Endothelial cell of umbilical vein (primary cell): ENCODE data around the gene BRCA2. TPM values are rescaled to one million over a fixed set of nuclear protein-coding genes. Genes with fewer than 3 reads are reported as not detected.

Source experiments
- BruUV-seq: library from RNA; stranded (reverse); fragments of 400-500 nt; replicated peaks from 2 replicates; lab custom pipeline; 2021; lab: Mats Ljungman, UMichigan
- CTCF ChIA-PET: fragments of 300-600, 350-600 bp; sonication (Branson Sonifier 250); formaldehyde crosslinking; loops from one replicate; lab custom pipeline; 2021; ENCODE audit warnings: antibody characterized with exemption, inconsistent platforms; lab: Charles Lee
- POLR2A ChIA-PET: fragments of 300-600, 350-600 bp; sonication (Branson Sonifier 250); formaldehyde crosslinking; loops from one replicate; lab custom pipeline; 2021; ENCODE audit warnings: antibody characterized with exemption, inconsistent platforms; lab: Charles Lee
- DNase-seq: peaks from one replicate; pipeline ENCODE4 v3.0.0-alpha.2; 2011; ENCODE audit warnings: low read depth, low spot score
- FAIRE-seq: peaks from 2 replicates; lab custom pipeline; 2011; peaks lifted over from hg19 to GRCh38; lab: Jason Lieb, UNC
- H2AFZ ChIP-seq: 2 replicates; pipeline ENCODE4 v1.6.0; 2012; ENCODE audit warnings: low read depth, low read length, control low read depth, inconsistent platforms
- H3K27ac ChIP-seq: 2 replicates; pipeline ENCODE4 v1.5.1; 2011; ENCODE audit warnings: low read depth, mild to moderate bottlenecking, control low read depth, low read length, moderate library complexity; ENCODE audit not compliant: insufficient read depth
- H3K27me3 ChIP-seq, 2 experiments: 2 replicates each; pipeline versions ENCODE4 v1.6.0 to v1.6.1; 2011; ENCODE audit warnings: low read length in 2 of 2, mixed read lengths in 1 of 2; ENCODE audit not compliant: control insufficient read depth in 2 of 2, insufficient read depth in 2 of 2
- H3K36me3 ChIP-seq, 2 experiments: 2 replicates in 1 of 2; 3 replicates in 1 of 2; pipeline ENCODE4 v1.5.1; 2011; ENCODE audit warnings: low read length in 2 of 2, mild to moderate bottlenecking in 1 of 2, moderate library complexity in 1 of 2; ENCODE audit not compliant: control insufficient read depth in 2 of 2, insufficient read depth in 2 of 2; ENCODE audit errors: extremely low read depth in 1 of 2
- H3K4me1 ChIP-seq: 3 replicates; pipeline ENCODE4 v1.5.1; 2011; ENCODE audit warnings: mild to moderate bottlenecking, low read length; ENCODE audit not compliant: control insufficient read depth, insufficient read depth; ENCODE audit errors: extremely low read depth
- H3K4me2 ChIP-seq: 2 replicates; pipeline ENCODE4 v1.6.1; 2011; ENCODE audit warnings: low read length, control low read depth, mixed read lengths; ENCODE audit not compliant: insufficient read depth
- H3K4me3 ChIP-seq, 3 experiments: fragments of 200-600 bp in 1 of 3; sonication (generic), shearing (Covaris generic) in 1 of 3; replicated peaks in 1 of 3; 2 replicates each; pipeline ENCODE4 v1.5.1; 2011 to 2016; ENCODE audit warnings: control low read depth in 3 of 3, low read length in 3 of 3, mild to moderate bottlenecking in 2 of 3, inconsistent platforms in 1 of 3, low read depth in 1 of 3, moderate library complexity in 1 of 3; ENCODE audit not compliant: insufficient read depth in 1 of 3
- H3K79me2 ChIP-seq: 2 replicates; pipeline ENCODE4 v1.6.0; 2012; ENCODE audit warnings: low read length, inconsistent platforms; ENCODE audit not compliant: control insufficient read depth, insufficient read depth
- H3K9ac ChIP-seq: replicated peaks from 2 replicates; pipeline ENCODE3; 2011; ENCODE audit warnings: low read length, control low read depth; ENCODE audit not compliant: insufficient read depth; ENCODE audit errors: extremely low read depth
- H3K9me1 ChIP-seq: replicated peaks from 3 replicates; pipeline ENCODE4 v1.6.0; 2011; ENCODE audit warnings: mild to moderate bottlenecking, low read length; ENCODE audit not compliant: control insufficient read depth, insufficient read depth; ENCODE audit errors: extremely low read depth
- H3K9me3 ChIP-seq: replicated peaks from 2 replicates; pipeline ENCODE4 v1.5.1; 2012; ENCODE audit warnings: low read length, inconsistent platforms; ENCODE audit not compliant: control insufficient read depth, insufficient read depth
- H4K20me1 ChIP-seq: replicated peaks from 2 replicates; pipeline ENCODE3; 2011; ENCODE audit warnings: mild to moderate bottlenecking, low read length; ENCODE audit not compliant: control insufficient read depth, insufficient read depth; ENCODE audit errors: extremely low read depth
- CTCF ChIP-seq, 2 donors: IDR thresholded peaks; 1 replicate in 1 of 2; 2 replicates in 1 of 2; pipeline ENCODE4 v1.5.1; 2011; ENCODE audit warnings: low read length in 2 of 2, mild to moderate bottlenecking in 2 of 2, moderate library complexity in 2 of 2, control low read depth in 1 of 2, inconsistent platforms in 1 of 2, low read depth in 1 of 2; ENCODE audit not compliant: insufficient read depth in 1 of 2; ENCODE audit errors: extremely low read depth in 1 of 2
- EZH2 ChIP-seq: IDR thresholded peaks from 2 replicates; pipeline ENCODE4 v1.6.1; 2012; ENCODE audit warnings: borderline replicate concordance, low read depth, mild to moderate bottlenecking, moderate library complexity, low read length, inconsistent platforms; ENCODE audit not compliant: severe bottlenecking
- FOS ChIP-seq: IDR thresholded peaks from 2 replicates; pipeline ENCODE4 v1.6.1; 2011; ENCODE audit warnings: mild to moderate bottlenecking, low read length, moderate library complexity, borderline replicate concordance; ENCODE audit not compliant: insufficient read depth
- GATA2 ChIP-seq: IDR thresholded peaks from 2 replicates; pipeline ENCODE4 v1.7.0; 2011; ENCODE audit warnings: low read depth, mild to moderate bottlenecking, moderate library complexity, mixed read lengths, low read length; ENCODE audit not compliant: insufficient read length, insufficient read depth
- JUN ChIP-seq: IDR thresholded peaks from 2 replicates; pipeline ENCODE4 v1.6.1; 2011; ENCODE audit warnings: borderline replicate concordance, low read depth; ENCODE audit not compliant: insufficient read length, insufficient read depth
- MAX ChIP-seq: IDR thresholded peaks from 2 replicates; pipeline ENCODE4 v1.6.1; 2011; ENCODE audit not compliant: insufficient read depth, insufficient read length
- MYC ChIP-seq: IDR thresholded peaks from one replicate; pipeline ENCODE4 v1.6.1; 2011; ENCODE audit warnings: mild to moderate bottlenecking, low read depth, low read length
- POLR2A ChIP-seq: IDR thresholded peaks from 2 replicates; pipeline ENCODE4 v1.6.1; 2012; ENCODE audit warnings: low read depth, mild to moderate bottlenecking, control low read depth, low read length
- POLR2AphosphoS5 ChIP-seq: IDR thresholded peaks from 2 replicates; pipeline ENCODE4 v1.6.1; 2012; ENCODE audit warnings: low read depth, mild to moderate bottlenecking, control low read depth, low read length, moderate library complexity; ENCODE audit not compliant: insufficient read depth
- dilution Hi-C: fragments of 300-500 bp; cut with MboI; formaldehyde crosslinking; loops from one replicate; pipeline ENCODE4 v1.15.0; 2019; ENCODE audit warnings: low sequenced_read_pairs; ENCODE audit not compliant: extremely low pct_ligation_motif_present
- intact Hi-C: fragments of 100-400 bp; cut with micrococcal nuclease; formaldehyde crosslinking; loops from one replicate; pipeline ENCODE4 v1.10.0; 2022
- polyA plus RNA-seq, 4 experiments: library from polyadenylated mRNA; depleted of rRNA in 3 of 4; stranded (reverse) in 3 of 4; unstranded in 1 of 4; fragments of >200 nt; gene quantifications; 2 replicates each; pipeline versions ENCODE4 v1.2.1 to v1.2.3, GENCODE V29; 2011 to 2012; ENCODE audit warnings: missing spikeins in 1 of 4
- total RNA-seq: library from RNA; stranded (reverse); gene quantifications from 2 replicates; pipeline ENCODE4 v1.2.3, GENCODE V29; 2021

BRCA2 gene
- total and polyA plus RNA-seq, 2 donors (not counting 3 experiments of a cell fraction or from before 2014, with no cell fraction given) = 2.9 to 17.5 TPM

GRCh38 chr13:32447894-32448623 is 132.8 kb downstream of the BRCA2 start:
- H3K4me1 ChIP-seq = no peaks in the 10 kb centered on the region
- no TSS peak for BruUV-seq
- no peaks in the 10 kb centered on the region for H3K9me3 ChIP-seq
- no peaks in the 10 kb centered on the region for H4K20me1 ChIP-seq
- POLR2A ChIA-PET = no interaction called here
- CTCF ChIA-PET = interaction anchor here (1.2 to 1.3 kb wide), 3 partner anchors 133 to 538 kb away, joined by 4 to 5 read pairs (median 4); no protein-coding TSS in a partner anchor
- no peak for TF ChIP-seq MYC
- no peak for TF ChIP-seq FOS
- TF ChIP-seq POLR2AphosphoS5 = no peak
- no peak overlapping the region for H2AFZ ChIP-seq
- H3K27me3 ChIP-seq = no peaks in the 10 kb centered on the region
- no peak for FAIRE-seq
- intact Hi-C loops = loop anchor here (10.0 kb wide), 1 partner anchor 533 kb away; no protein-coding TSS in a partner anchor
- no peaks in the 10 kb centered on the region for H3K9me1 ChIP-seq
- no peak overlapping the region for H3K27ac ChIP-seq
- no peaks in the 10 kb centered on the region for H3K36me3 ChIP-seq
- H3K4me2 ChIP-seq = no peak overlapping the region
- no peaks in the 10 kb centered on the region for H3K79me2 ChIP-seq
- DNase-seq = no peak
- no peak overlapping the region for H3K4me3 ChIP-seq
- no peak overlapping the region for H3K9ac ChIP-seq
- dilution Hi-C loops = no loop called here

GRCh38 chr13:32448972-32449371 is 133.7 kb downstream of the BRCA2 start:
- BruUV-seq = no TSS peak
- Histone ChIP-seq H3K27ac (no peak overlapping the region), H3K9ac (no peak overlapping the region), H3K4me1 (no peaks in the 10 kb centered on the region), H3K4me3 (no peak overlapping the region), H3K79me2 (no peaks in the 10 kb centered on the region), H3K4me2 (no peak overlapping the region), H3K27me3 (no peaks in the 10 kb centered on the region), H3K9me3 (no peaks in the 10 kb centered on the region), H3K36me3 (no peaks in the 10 kb centered on the region), H2AFZ (no peak overlapping the region), H4K20me1 (no peaks in the 10 kb centered on the region), H3K9me1 (no peaks in the 10 kb centered on the region)
- dilution Hi-C loops (no loop called here), intact Hi-C loops (loop anchor here (10.0 kb wide), 1 partner anchor 534 kb away; no protein-coding TSS in a partner anchor)
- no peak for TF ChIP-seq FOS
- TF ChIP-seq POLR2AphosphoS5 = no peak
- TF ChIP-seq MAX = no peak
- TF ChIP-seq POLR2A = no peak
- no peak for TF ChIP-seq CTCF (IDR thresholded peaks at IDR 0.05; ENCODE audit: extremely low read depth in 1 of 2, insufficient read depth in 1 of 2, low read depth in 1 of 2, low read length in 2 of 2)
- no peak for TF ChIP-seq JUN
- no peak for TF ChIP-seq MYC
- no peak for TF ChIP-seq EZH2
- TF ChIP-seq GATA2 = no peak
- DNase-seq = no peak
- ChIA-PET CTCF (interaction anchor here (0.6 to 1.3 kb wide), 4 partner anchors 8 to 539 kb away, joined by 3 to 5 read pairs (median 4); no protein-coding TSS in a partner anchor), POLR2A (no interaction called here)
- FAIRE-seq = no peak
